Liver (tissue), 9 donors: ENCODE measurements around the gene CHAC2. TPM values are rescaled to one million over a fixed set of nuclear protein-coding genes. Genes with fewer than 3 reads are reported as not detected.

Experiments
- DNase-seq: peaks from one replicate; pipeline ENCODE4 v3.0.0-alpha.2; 2017; ENCODE audit warnings: low spot score
- H3K27ac ChIP-seq, 2 donors: one replicate each; pipeline ENCODE4 v1.7.0; 2013; ENCODE audit warnings: inconsistent platforms in 2 of 2, low read length in 2 of 2, control low read depth in 1 of 2, low read depth in 1 of 2, mild to moderate bottlenecking in 1 of 2
- H3K27me3 ChIP-seq, 4 donors: one replicate each; pipeline versions ENCODE4 v1.6.1 to v1.7.0; 2013; ENCODE audit warnings: low read length in 3 of 4, inconsistent platforms in 1 of 4, mild to moderate bottlenecking in 1 of 4, moderate library complexity in 1 of 4; ENCODE audit not compliant: control insufficient read depth in 4 of 4, insufficient read depth in 4 of 4
- H3K36me3 ChIP-seq, 4 donors: one replicate each; pipeline versions ENCODE4 v1.6.1 to v1.7.0; 2013; ENCODE audit warnings: low read length in 3 of 4, mild to moderate bottlenecking in 3 of 4, low read depth in 1 of 4, moderate library complexity in 1 of 4; ENCODE audit not compliant: control insufficient read depth in 4 of 4, insufficient read depth in 3 of 4
- H3K4me1 ChIP-seq, 4 donors: one replicate each; pipeline versions ENCODE4 v1.6.1 to v1.7.0; 2013; ENCODE audit warnings: low read length in 3 of 4, mild to moderate bottlenecking in 3 of 4, moderate library complexity in 1 of 4; ENCODE audit not compliant: control insufficient read depth in 4 of 4, insufficient read depth in 4 of 4
- H3K4me3 ChIP-seq, 3 donors: one replicate each; pipeline versions ENCODE4 v1.6.1 to v1.7.0; 2013; ENCODE audit warnings: low read length in 3 of 3, control low read depth in 1 of 3, low read depth in 1 of 3, mild to moderate bottlenecking in 1 of 3
- H3K9ac ChIP-seq, 2 donors: one replicate each; pipeline ENCODE4 v1.7.0; 2013; ENCODE audit warnings: low read length in 2 of 2, mild to moderate bottlenecking in 2 of 2, moderate library complexity in 2 of 2, control low read depth in 1 of 2, low read depth in 1 of 2
- H3K9me3 ChIP-seq, 4 donors: one replicate each; pipeline versions ENCODE4 v1.6.1 to v1.7.0; 2013; ENCODE audit warnings: low read length in 3 of 4; ENCODE audit not compliant: control insufficient read depth in 4 of 4
- EGR1 ChIP-seq, 2 donors: IDR thresholded peaks; 2 replicates each; pipeline ENCODE4 v1.6.1; 2016 to 2018; ENCODE audit warnings: antibody characterized with exemption in 2 of 2, low read depth in 2 of 2
- FOXA1 ChIP-seq: IDR thresholded peaks from 2 replicates; pipeline ENCODE4 v1.6.1; 2016; ENCODE audit warnings: antibody characterized with exemption
- FOXA2 ChIP-seq: IDR thresholded peaks from 2 replicates; pipeline ENCODE4 v1.6.1; 2016; ENCODE audit warnings: antibody characterized with exemption
- GABPA ChIP-seq, 2 donors: IDR thresholded peaks in 1 of 2; conservative IDR thresholded peaks in 1 of 2; 2 replicates each; pipeline ENCODE4 v1.6.1; 2016; ENCODE audit warnings: antibody characterized with exemption in 2 of 2, mild to moderate bottlenecking in 1 of 2, moderate library complexity in 1 of 2
- HNF4A ChIP-seq, 2 donors: conservative IDR thresholded peaks; 2 replicates each; pipeline ENCODE4 v1.6.1; 2016; ENCODE audit warnings: antibody characterized with exemption in 2 of 2, mild to moderate bottlenecking in 2 of 2
- HNF4G ChIP-seq: IDR thresholded peaks from 2 replicates; pipeline ENCODE4 v1.6.1; 2016; ENCODE audit warnings: antibody characterized with exemption
- JUND ChIP-seq, 2 donors: IDR thresholded peaks; 2 replicates each; pipeline ENCODE4 v1.6.1; 2016; ENCODE audit warnings: antibody characterized with exemption in 2 of 2
- NR2F2 ChIP-seq: IDR thresholded peaks from 2 replicates; pipeline ENCODE4 v1.6.1; 2016; ENCODE audit warnings: antibody characterized with exemption
- RAD21 ChIP-seq, 2 donors: IDR thresholded peaks; 2 replicates each; pipeline ENCODE4 v1.6.1; 2016; ENCODE audit warnings: antibody characterized with exemption in 2 of 2, mild to moderate bottlenecking in 2 of 2
- RXRA ChIP-seq, 2 donors: IDR thresholded peaks; 2 replicates each; pipeline ENCODE4 v1.6.1; 2017 to 2018; ENCODE audit warnings: antibody characterized with exemption in 2 of 2, mild to moderate bottlenecking in 1 of 2
- SP1 ChIP-seq: IDR thresholded peaks from 2 replicates; pipeline ENCODE4 v1.6.1; 2018; ENCODE audit warnings: antibody characterized with exemption, mild to moderate bottlenecking
- TAF1 ChIP-seq: conservative IDR thresholded peaks from 2 replicates; pipeline ENCODE4 v1.6.1; 2016; ENCODE audit warnings: antibody characterized with exemption, mild to moderate bottlenecking
- YY1 ChIP-seq: IDR thresholded peaks from 2 replicates; pipeline ENCODE4 v1.6.1; 2016; ENCODE audit warnings: antibody characterized with exemption, mild to moderate bottlenecking
- polyA plus RNA-seq, 2 donors: library from polyadenylated mRNA; stranded (reverse) in 1 of 2; unstranded in 1 of 2; fragments of 200-250 nt in 1 of 2; fragments of >200 nt in 1 of 2; fragmentation: Nextera tagmentation in 1 of 2; extraction: Ambion mirVana in 1 of 2; gene quantifications; one replicate each; pipeline versions ENCODE4 v1.2.1 to v1.2.3, GENCODE V29; 2013 to 2015
- total RNA-seq, 2 donors: library from RNA; depleted of rRNA; stranded (reverse); fragments of >200 nt; gene quantifications; one replicate each; pipeline ENCODE4 v1.2.3, GENCODE V29; 2014
- TF ChIP-seq, protein P1 (sequence below): IDR thresholded peaks from 2 replicates; pipeline ENCODE4 v1.6.1; 2016; ENCODE audit warnings: antibody characterized with exemption
- TF ChIP-seq, protein P2 (sequence below): fragments of 150-350 bp; IDR thresholded peaks from 2 replicates; pipeline ENCODE4 v1.5.1; 2017; ENCODE audit warnings: improper control_type of control experiment, low read depth, low read length; ENCODE audit not compliant: missing input control
- TF ChIP-seq, protein P3 (sequence below): IDR thresholded peaks from 2 replicates; pipeline ENCODE4 v1.6.1; 2016; ENCODE audit warnings: antibody characterized with exemption
- TF ChIP-seq, protein P4 (sequence below): IDR thresholded peaks from 2 replicates; pipeline ENCODE4 v1.6.1; 2016; ENCODE audit warnings: antibody characterized with exemption, mild to moderate bottlenecking
- TF ChIP-seq, protein P5 (sequence below): IDR thresholded peaks from 2 replicates; pipeline ENCODE4 v1.6.1; 2016; ENCODE audit warnings: antibody characterized with exemption
- donor health status: healthy.
- donor health status: healthy.
- donor health status: healthy.
- donor health status: healthy.
- donor health status: healthy.

The CHAC2 gene
- total and polyA plus RNA-seq, 4 donors, result 2.6 to 7.0 (median 4.3) TPM

DNA sequence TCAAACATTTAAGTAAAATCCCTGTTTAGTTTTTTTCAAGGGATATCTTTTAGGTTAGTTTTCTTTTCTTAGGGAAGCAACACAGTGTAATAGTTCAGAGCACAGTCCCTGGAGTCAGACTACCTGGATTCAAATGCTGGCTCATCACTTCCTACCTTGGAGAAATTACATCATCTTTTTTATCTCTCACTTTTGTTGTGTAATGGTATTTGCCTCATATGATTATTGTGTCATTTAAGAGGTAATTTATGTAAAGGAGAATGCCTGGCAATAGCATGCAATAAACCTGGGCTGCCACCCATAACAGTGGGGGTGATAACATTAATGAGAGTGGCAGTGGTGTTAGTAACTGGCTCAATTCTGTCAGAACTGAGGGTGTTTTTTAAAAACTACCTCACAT lies 45.5 kb downstream of the CHAC2 start:
- peaks cover 0 to 4% (median 1%) of the 10 kb centered on the region in 4 donors for H3K4me1 ChIP-seq
- no peaks in the 10 kb centered on the region for H3K27me3 ChIP-seq
- no peak for DNase-seq
- H3K27ac ChIP-seq, result peak overlapping the region; percentile 35 to 46
- no peaks in the 10 kb centered on the region for H3K9me3 ChIP-seq
- peaks cover 4 to 44% (median 38%) of the 10 kb centered on the region in 4 donors for H3K36me3 ChIP-seq
- no peak overlapping the region for H3K4me3 ChIP-seq
- TF ChIP-seq YY1 (no peak), FOXA2 (no peak), FOXA1 (no peak), TAF1 (no peak), HNF4G (no peak), SP1 (no peak), RXRA (IDR thresholded peaks at IDR 0.05) (peak; percentile 18 to 25), GABPA (IDR thresholded peaks at IDR 0.05 in 1 of 2, conservative IDR thresholded peaks at IDR 0.05 in 1 of 2) (no peak), RAD21 (IDR thresholded peaks at IDR 0.05) (no peak), EGR1 (IDR thresholded peaks at IDR 0.05; ENCODE audit: low read depth in 2 of 2) (no peak), JUND (IDR thresholded peaks at IDR 0.05) (peak in 1 of 2 donors; percentile 21), HNF4A (conservative IDR thresholded peaks at IDR 0.05) (peak in 1 of 2 donors; percentile 23), NR2F2 (no peak)
- TF ChIP-seq, protein P1, sequence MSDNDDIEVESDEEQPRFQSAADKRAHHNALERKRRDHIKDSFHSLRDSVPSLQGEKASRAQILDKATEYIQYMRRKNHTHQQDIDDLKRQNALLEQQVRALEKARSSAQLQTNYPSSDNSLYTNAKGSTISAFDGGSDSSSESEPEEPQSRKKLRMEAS, result no peak
- TF ChIP-seq, protein P2, sequence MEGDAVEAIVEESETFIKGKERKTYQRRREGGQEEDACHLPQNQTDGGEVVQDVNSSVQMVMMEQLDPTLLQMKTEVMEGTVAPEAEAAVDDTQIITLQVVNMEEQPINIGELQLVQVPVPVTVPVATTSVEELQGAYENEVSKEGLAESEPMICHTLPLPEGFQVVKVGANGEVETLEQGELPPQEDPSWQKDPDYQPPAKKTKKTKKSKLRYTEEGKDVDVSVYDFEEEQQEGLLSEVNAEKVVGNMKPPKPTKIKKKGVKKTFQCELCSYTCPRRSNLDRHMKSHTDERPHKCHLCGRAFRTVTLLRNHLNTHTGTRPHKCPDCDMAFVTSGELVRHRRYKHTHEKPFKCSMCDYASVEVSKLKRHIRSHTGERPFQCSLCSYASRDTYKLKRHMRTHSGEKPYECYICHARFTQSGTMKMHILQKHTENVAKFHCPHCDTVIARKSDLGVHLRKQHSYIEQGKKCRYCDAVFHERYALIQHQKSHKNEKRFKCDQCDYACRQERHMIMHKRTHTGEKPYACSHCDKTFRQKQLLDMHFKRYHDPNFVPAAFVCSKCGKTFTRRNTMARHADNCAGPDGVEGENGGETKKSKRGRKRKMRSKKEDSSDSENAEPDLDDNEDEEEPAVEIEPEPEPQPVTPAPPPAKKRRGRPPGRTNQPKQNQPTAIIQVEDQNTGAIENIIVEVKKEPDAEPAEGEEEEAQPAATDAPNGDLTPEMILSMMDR, result no peak
- TF ChIP-seq, protein P3, sequence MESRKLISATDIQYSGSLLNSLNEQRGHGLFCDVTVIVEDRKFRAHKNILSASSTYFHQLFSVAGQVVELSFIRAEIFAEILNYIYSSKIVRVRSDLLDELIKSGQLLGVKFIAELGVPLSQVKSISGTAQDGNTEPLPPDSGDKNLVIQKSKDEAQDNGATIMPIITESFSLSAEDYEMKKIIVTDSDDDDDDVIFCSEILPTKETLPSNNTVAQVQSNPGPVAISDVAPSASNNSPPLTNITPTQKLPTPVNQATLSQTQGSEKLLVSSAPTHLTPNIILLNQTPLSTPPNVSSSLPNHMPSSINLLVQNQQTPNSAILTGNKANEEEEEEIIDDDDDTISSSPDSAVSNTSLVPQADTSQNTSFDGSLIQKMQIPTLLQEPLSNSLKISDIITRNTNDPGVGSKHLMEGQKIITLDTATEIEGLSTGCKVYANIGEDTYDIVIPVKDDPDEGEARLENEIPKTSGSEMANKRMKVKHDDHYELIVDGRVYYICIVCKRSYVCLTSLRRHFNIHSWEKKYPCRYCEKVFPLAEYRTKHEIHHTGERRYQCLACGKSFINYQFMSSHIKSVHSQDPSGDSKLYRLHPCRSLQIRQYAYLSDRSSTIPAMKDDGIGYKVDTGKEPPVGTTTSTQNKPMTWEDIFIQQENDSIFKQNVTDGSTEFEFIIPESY, result no peak
- TF ChIP-seq, protein P4, sequence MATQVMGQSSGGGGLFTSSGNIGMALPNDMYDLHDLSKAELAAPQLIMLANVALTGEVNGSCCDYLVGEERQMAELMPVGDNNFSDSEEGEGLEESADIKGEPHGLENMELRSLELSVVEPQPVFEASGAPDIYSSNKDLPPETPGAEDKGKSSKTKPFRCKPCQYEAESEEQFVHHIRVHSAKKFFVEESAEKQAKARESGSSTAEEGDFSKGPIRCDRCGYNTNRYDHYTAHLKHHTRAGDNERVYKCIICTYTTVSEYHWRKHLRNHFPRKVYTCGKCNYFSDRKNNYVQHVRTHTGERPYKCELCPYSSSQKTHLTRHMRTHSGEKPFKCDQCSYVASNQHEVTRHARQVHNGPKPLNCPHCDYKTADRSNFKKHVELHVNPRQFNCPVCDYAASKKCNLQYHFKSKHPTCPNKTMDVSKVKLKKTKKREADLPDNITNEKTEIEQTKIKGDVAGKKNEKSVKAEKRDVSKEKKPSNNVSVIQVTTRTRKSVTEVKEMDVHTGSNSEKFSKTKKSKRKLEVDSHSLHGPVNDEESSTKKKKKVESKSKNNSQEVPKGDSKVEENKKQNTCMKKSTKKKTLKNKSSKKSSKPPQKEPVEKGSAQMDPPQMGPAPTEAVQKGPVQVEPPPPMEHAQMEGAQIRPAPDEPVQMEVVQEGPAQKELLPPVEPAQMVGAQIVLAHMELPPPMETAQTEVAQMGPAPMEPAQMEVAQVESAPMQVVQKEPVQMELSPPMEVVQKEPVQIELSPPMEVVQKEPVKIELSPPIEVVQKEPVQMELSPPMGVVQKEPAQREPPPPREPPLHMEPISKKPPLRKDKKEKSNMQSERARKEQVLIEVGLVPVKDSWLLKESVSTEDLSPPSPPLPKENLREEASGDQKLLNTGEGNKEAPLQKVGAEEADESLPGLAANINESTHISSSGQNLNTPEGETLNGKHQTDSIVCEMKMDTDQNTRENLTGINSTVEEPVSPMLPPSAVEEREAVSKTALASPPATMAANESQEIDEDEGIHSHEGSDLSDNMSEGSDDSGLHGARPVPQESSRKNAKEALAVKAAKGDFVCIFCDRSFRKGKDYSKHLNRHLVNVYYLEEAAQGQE, result no peak
- TF ChIP-seq, protein P5, sequence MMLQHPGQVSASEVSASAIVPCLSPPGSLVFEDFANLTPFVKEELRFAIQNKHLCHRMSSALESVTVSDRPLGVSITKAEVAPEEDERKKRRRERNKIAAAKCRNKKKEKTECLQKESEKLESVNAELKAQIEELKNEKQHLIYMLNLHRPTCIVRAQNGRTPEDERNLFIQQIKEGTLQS, result peak; percentile 66
- H3K9ac ChIP-seq, result no peak overlapping the region
